ENCODE data around the gene KRTAP1-3.

Gene KRTAP1-3

GRCh38 chr17:40993084-40993483 lies 41.6 kb downstream of the KRTAP1-3 start:
- Histone ChIP-seq H3K79me2 (ENCODE audit: low read length) (no peaks in the 10 kb centered on the region), H3K4me3 (ENCODE audit: low read length) (no peak overlapping the region), H3K36me3 (replicated peaks; ENCODE audit: low read depth, low read length) (no peaks in the 10 kb centered on the region), H3K4me1 (ENCODE audit: low read length) (no peaks in the 10 kb centered on the region), H2AFZ (ENCODE audit: low read depth, low read length) (no peak overlapping the region), H3K9me3 (ENCODE audit: insufficient read depth, low read length) (no peaks in the 10 kb centered on the region), H4K20me1 (ENCODE audit: insufficient read depth, low read length) (no peaks in the 10 kb centered on the region), H3K9ac (ENCODE audit: low read length) (no peak overlapping the region), H3K27me3 (ENCODE audit: low read depth, low read length) (peaks cover 22% of the 10 kb centered on the region), H3K4me2 (ENCODE audit: low read length) (no peak overlapping the region), H3K27ac (ENCODE audit: low read length) (no peak overlapping the region)
- no peak for TF ChIP-seq EZH2phosphoT487 (IDR thresholded peaks at IDR 0.05; ENCODE audit: low read depth)
- TF ChIP-seq CTCF (IDR thresholded peaks at IDR 0.05; ENCODE audit: low read depth, low read length): no peak

- H2AFZ ChIP-seq (ENCODE audit: low read depth, low read length): no peak overlapping the region
- no peak overlapping the region for H3K9ac ChIP-seq (ENCODE audit: low read length)
- H3K4me2 ChIP-seq (ENCODE audit: low read length): no peak overlapping the region
- H3K27ac ChIP-seq (ENCODE audit: low read length): no peak overlapping the region
- H3K27me3 ChIP-seq (ENCODE audit: low read depth, low read length): peaks cover 19% of the 10 kb centered on the region
- no peak overlapping the region for H3K4me3 ChIP-seq (ENCODE audit: low read length)
- H3K36me3 ChIP-seq (replicated peaks; ENCODE audit: low read depth, low read length): no peaks in the 10 kb centered on the region
- no peaks in the 10 kb centered on the region for H3K79me2 ChIP-seq (ENCODE audit: low read length)
- H3K9me3 ChIP-seq (ENCODE audit: insufficient read depth, low read length): no peaks in the 10 kb centered on the region
- no peaks in the 10 kb centered on the region for H4K20me1 ChIP-seq (ENCODE audit: insufficient read depth, low read length)
- TF ChIP-seq EZH2phosphoT487 (IDR thresholded peaks at IDR 0.05; ENCODE audit: low read depth) (no peak), CTCF (IDR thresholded peaks at IDR 0.05; ENCODE audit: low read depth, low read length) (no peak)
- no peaks in the 10 kb centered on the region for H3K4me1 ChIP-seq (ENCODE audit: low read length)
Measured at GRCh38 chr17:40992666-40993065, 42.0 kb downstream of the KRTAP1-3 start.

- Histone ChIP-seq H3K4me2 (ENCODE audit: low read length) (no peak overlapping the region), H3K27me3 (ENCODE audit: low read depth, low read length) (peaks cover 20% of the 10 kb centered on the region), H3K79me2 (ENCODE audit: low read length) (no peaks in the 10 kb centered on the region), H3K27ac (ENCODE audit: low read length) (no peak overlapping the region), H3K9me3 (ENCODE audit: insufficient read depth, low read length) (no peaks in the 10 kb centered on the region), H3K4me1 (ENCODE audit: low read length) (no peaks in the 10 kb centered on the region), H3K9ac (ENCODE audit: low read length) (no peak overlapping the region), H2AFZ (ENCODE audit: low read depth, low read length) (no peak overlapping the region), H3K4me3 (ENCODE audit: low read length) (no peak overlapping the region), H4K20me1 (ENCODE audit: insufficient read depth, low read length) (no peaks in the 10 kb centered on the region), H3K36me3 (replicated peaks; ENCODE audit: low read depth, low read length) (no peaks in the 10 kb centered on the region)
- TF ChIP-seq EZH2phosphoT487 (IDR thresholded peaks at IDR 0.05; ENCODE audit: low read depth): no peak
- no peak for TF ChIP-seq CTCF (IDR thresholded peaks at IDR 0.05; ENCODE audit: low read depth, low read length)
Measured at GRCh38 chr17:40986920-40987319, 47.8 kb downstream of the KRTAP1-3 start.

GRCh38 chr17:40984226-40984625 lies 50.4 kb downstream of the KRTAP1-3 start, which contains the start of gene KRT40:
KRT40 (minus strand) TSS chr17:40984326; CDS start chr17:40984273, 53 bp downstream.
- Histone ChIP-seq H3K4me2 (ENCODE audit: low read length) (no peak within 1 kb of the TSS), H2AFZ (ENCODE audit: low read depth, low read length) (no peak within 1 kb of the TSS), H4K20me1 (ENCODE audit: insufficient read depth, low read length) (no peaks in the 10 kb centered on the region)

More at GRCh38 chr17:40984226-40984625, 50.4 kb downstream of the KRTAP1-3 start, which contains the start of gene KRT40:
- Histone ChIP-seq H3K36me3 (replicated peaks; ENCODE audit: low read depth, low read length) (no peaks in the 10 kb centered on the region), H3K27ac (ENCODE audit: low read length) (no peak within 1 kb of the TSS), H3K27me3 (ENCODE audit: low read depth, low read length) (peaks cover 20% of the 10 kb centered on the region), H3K9ac (ENCODE audit: low read length) (no peak within 1 kb of the TSS), H3K4me3 (ENCODE audit: low read length) (no peak within 1 kb of the TSS), H3K4me1 (ENCODE audit: low read length) (no peaks in the 10 kb centered on the region), H3K9me3 (ENCODE audit: insufficient read depth, low read length) (no peaks in the 10 kb centered on the region), H3K79me2 (ENCODE audit: low read length) (no peaks in the 10 kb centered on the region)
- TF ChIP-seq EZH2phosphoT487 (IDR thresholded peaks at IDR 0.05; ENCODE audit: low read depth) (no peak), CTCF (IDR thresholded peaks at IDR 0.05; ENCODE audit: low read depth, low read length) (no peak)
